Astrocyte of the cerebellum (primary cell): ENCODE measurements around the gene ZFP82.

Experiments used
- DNase-seq: peaks from one replicate; pipeline ENCODE4 v3.0.0-alpha.2; 2011; ENCODE audit warnings: low read depth
- H3K4me3 ChIP-seq: 2 replicates; pipeline ENCODE4 v1.5.1; 2011; ENCODE audit warnings: mild to moderate bottlenecking, low read depth, low read length, moderate library complexity
- in situ Hi-C: cut with HindIII; loops from 2 replicates; pipeline ENCODE4 v1.10.0; 2017; ENCODE audit warnings: low sequenced_read_pairs
- TF ChIP-seq, protein P1 (sequence below): IDR thresholded peaks from 2 replicates; pipeline ENCODE4 v1.5.1; 2012; ENCODE audit warnings: low read length, low read depth, moderate library complexity, mild to moderate bottlenecking; ENCODE audit errors: missing control alignments

Gene ZFP82

DNA sequence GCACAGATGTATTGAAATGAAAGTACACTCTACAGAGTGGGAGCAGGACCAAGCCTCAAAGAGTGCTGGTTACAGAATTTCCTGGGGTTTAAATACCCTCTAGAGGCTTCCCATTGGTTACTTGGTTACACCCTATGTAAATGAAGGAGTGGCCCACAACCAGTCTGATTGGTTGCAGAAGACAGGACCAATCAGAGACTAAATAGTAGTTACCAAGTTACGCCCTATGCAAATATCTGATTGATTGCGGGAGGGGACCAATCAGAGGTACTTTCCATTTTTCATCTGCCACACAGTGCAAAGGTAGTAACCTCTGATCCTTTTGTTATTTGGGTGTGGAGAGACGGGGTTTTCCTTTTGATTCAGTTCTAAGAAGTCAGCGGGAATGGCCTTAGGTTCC, 5.5 kb upstream of the ZFP82 start:
- DNase-seq, result no peak
- no peak overlapping the region for H3K4me3 ChIP-seq
- in situ Hi-C loops, result no loop called here
- TF ChIP-seq, protein P1, sequence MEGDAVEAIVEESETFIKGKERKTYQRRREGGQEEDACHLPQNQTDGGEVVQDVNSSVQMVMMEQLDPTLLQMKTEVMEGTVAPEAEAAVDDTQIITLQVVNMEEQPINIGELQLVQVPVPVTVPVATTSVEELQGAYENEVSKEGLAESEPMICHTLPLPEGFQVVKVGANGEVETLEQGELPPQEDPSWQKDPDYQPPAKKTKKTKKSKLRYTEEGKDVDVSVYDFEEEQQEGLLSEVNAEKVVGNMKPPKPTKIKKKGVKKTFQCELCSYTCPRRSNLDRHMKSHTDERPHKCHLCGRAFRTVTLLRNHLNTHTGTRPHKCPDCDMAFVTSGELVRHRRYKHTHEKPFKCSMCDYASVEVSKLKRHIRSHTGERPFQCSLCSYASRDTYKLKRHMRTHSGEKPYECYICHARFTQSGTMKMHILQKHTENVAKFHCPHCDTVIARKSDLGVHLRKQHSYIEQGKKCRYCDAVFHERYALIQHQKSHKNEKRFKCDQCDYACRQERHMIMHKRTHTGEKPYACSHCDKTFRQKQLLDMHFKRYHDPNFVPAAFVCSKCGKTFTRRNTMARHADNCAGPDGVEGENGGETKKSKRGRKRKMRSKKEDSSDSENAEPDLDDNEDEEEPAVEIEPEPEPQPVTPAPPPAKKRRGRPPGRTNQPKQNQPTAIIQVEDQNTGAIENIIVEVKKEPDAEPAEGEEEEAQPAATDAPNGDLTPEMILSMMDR, result no peak

DNA sequence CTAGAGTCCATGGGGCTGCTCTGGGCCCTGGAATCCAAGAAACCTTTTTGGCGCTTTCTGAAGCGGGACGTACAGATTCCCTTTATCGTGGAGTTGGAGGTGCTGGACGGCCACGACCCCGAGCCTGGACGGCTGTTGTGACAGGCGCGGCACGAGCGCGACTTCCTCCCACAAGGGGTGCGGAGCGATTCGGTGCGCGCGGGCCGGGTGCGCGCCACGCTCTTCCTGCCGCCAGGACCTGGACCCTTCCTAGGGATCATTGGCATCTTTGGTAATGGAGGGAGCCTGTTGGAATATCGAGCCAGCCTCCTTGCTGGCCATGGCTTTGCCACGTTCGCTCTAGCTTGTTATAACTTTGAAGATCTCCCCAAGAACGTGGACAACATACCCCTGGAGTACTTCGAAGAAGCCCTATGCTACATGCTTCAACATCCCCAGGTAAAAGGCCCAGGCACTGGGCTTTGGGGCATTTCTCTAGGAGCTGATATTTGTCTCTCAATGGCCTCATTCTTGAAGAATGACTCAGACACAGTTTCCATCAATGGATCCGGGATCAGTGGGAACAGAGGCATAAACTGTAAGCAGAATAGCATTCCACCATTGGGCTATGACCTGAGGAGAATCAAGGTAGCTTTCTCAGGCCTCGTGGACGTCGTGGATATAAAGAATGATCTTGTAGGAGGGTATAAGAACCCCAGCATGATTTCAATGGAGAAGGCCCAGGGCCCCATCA, 3.5 kb upstream of the ZFP82 start:
- TF ChIP-seq, protein P1, result no peak
- no peak for DNase-seq
- in situ Hi-C loops, result no loop called here
- peak overlapping the region; percentile 36 for H3K4me3 ChIP-seq

DNA sequence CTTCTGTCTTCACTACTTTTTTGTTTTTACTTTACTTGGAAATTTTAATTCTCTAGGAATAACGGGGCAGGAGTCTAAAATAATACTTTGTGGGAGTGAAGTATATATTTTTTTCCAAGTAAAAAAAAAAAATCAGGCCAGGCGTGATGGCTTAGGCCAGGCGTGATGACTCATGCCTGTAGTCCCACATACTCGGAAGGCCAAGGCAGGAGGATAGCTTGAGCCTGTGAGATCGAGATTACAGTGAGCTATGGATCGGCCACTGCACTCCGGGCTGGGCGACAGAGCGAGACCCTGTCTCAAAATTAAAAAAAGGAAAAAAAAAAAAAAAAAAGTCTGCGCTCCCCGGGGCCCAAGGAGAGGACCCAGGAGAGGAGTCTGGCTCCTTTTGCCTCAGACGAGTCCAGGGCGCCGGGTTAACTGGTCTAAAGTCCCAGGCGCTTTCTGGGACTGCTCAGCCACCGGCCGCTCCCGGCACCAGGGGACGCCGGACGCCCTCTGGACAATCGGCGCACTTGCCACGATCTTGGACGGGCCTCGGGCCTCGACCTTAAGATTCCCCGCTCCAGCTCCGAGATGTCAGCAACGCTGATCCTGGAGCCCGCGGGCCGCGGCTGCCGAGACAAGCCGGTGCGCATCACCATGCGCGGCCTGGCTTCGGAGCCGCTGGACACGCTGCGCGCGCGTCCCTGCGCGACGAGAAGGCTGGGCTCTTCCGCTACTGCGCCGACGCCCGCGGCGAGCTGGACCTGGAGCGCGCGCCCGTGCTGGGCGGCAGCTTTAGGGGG, 2.7 kb upstream of the ZFP82 start:
- DNase-seq, result no peak
- in situ Hi-C loops, result no loop called here
- H3K4me3 ChIP-seq, result peak overlapping the region; percentile 36
- TF ChIP-seq, protein P1, result no peak

DNA sequence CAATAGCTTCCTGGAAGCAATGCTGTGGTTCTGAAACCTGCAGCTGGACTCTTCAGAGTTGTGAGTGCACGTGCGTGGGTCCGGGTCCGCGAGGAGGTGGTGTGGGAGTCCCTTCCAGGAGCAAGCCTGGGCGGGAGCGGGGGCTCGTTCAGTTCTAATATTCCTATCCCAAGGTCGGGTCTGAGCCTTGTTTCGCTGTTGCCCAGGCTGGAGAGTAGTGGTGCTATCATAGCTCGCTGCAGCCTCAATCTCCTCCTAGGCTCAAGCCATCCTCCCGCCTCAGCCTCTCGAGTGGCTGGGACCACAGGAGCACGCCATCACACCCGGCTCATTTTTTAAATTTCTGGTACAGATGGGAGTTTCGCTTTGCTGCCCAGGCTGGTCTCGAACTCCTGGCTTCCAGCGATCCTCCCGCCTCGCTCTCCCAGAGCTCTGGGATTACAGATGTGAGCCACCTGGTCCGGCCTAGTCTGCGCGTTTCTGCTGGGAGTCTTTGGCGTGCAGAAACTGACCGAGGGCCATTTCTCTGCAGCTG, 625 bp downstream of the ZFP82 start:
- TF ChIP-seq, protein P1, result no peak
- peak overlapping the region; percentile 65 for H3K4me3 ChIP-seq
- no peak for DNase-seq
- in situ Hi-C loops, result no loop called here

DNA sequence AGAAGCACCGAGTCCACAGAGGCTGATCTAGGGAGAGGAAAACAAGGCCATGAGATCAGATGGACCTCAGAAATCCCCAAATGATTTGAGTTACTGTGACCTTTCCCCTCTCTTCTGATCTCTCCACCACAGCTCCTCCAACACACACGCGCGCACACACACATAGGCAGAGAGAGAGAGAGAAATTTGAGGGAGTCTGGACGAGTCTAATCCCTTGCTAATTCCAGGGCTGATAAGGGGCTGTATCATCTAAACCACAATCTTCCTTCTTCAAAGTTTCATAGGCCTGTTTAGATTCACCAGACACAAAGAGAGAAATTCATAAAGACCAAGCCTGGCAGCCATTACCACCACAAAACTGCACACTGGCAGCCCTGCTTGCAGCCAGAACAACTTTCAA, 8.6 kb downstream of the ZFP82 start:
- TF ChIP-seq, protein P1, result no peak
- DNase-seq, result no peak
- H3K4me3 ChIP-seq, result no peak overlapping the region
- in situ Hi-C loops, result no loop called here

DNA sequence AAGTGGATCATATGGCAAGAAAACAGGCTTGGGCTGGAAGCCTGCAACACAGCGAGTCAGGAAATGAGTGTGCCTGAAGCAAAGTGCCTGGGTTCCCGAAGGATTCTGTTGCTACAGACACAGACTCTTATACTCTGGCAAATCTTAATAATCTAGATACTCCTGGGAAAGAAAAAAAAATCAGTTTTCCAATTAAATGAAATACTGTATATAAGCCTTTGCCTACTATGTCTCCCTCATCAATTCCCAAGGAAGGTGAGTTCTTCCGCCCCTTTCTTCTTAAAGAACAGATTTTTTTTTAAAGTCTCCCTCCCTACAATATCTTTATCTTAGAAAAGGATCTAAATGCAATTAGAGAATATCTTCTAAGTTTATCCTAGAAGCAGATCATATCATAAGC, 10.3 kb downstream of the ZFP82 start:
- DNase-seq, result no peak
- H3K4me3 ChIP-seq, result no peak overlapping the region
- in situ Hi-C loops, result no loop called here
- TF ChIP-seq, protein P1, result no peak
